ENCODE results near the gene PGBD5.

DNA sequence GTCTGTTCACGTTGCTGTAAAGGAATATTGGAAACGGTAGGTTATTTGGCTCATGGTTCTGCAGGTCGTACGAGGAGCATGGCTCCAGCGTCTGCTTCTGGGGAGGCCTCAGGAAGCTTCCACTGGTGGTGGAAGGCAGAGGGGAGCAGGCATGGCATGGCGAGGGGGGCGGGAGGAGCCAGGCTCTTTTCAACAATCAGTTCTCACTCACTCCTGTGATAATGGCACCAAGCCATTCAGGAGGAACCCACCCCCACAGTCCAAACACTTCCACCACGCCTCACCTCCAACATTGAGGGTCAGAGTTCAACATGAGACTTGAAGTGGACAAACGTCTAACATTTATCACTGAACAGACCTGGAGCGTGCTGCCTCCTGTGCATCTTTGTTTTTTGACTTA lies 141.2 kb downstream of the PGBD5 start:
- TF ChIP-seq, protein P1, sequence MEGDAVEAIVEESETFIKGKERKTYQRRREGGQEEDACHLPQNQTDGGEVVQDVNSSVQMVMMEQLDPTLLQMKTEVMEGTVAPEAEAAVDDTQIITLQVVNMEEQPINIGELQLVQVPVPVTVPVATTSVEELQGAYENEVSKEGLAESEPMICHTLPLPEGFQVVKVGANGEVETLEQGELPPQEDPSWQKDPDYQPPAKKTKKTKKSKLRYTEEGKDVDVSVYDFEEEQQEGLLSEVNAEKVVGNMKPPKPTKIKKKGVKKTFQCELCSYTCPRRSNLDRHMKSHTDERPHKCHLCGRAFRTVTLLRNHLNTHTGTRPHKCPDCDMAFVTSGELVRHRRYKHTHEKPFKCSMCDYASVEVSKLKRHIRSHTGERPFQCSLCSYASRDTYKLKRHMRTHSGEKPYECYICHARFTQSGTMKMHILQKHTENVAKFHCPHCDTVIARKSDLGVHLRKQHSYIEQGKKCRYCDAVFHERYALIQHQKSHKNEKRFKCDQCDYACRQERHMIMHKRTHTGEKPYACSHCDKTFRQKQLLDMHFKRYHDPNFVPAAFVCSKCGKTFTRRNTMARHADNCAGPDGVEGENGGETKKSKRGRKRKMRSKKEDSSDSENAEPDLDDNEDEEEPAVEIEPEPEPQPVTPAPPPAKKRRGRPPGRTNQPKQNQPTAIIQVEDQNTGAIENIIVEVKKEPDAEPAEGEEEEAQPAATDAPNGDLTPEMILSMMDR (IDR thresholded peaks at IDR 0.05), result no peak
- TF ChIP-seq POLR2A (IDR thresholded peaks at IDR 0.05), result no peak
